Neural cell (in vitro differentiated cells): ENCODE results near the gene ALDH2. TPM values are rescaled to one million over a fixed set of nuclear protein-coding genes. Genes with fewer than 3 reads are reported as not detected.

Experiments
- H2AFZ ChIP-seq: fragments of 200-600, 300-800 bp; sonication (generic), shearing (Covaris generic); 2 replicates; pipeline ENCODE4 v1.6.0; 2014; ENCODE audit warnings: low read depth, mild to moderate bottlenecking, antibody characterized with exemption, low read length, moderate library complexity
- H3F3A ChIP-seq: fragments of 200-600 bp; shearing (Covaris generic); 2 replicates; pipeline ENCODE4 v1.6.1; 2016; ENCODE audit warnings: mild to moderate bottlenecking, moderate library complexity, mixed read lengths, antibody characterized with exemption, low read length; ENCODE audit not compliant: insufficient read depth, poor library complexity, severe bottlenecking
- H3K27ac ChIP-seq: fragments of 200-600, 300-800 bp; sonication (generic), shearing (Covaris generic); 2 replicates; pipeline ENCODE4 v1.5.1; 2014; ENCODE audit warnings: mild to moderate bottlenecking, low read length, moderate library complexity
- H3K27me3 ChIP-seq: fragments of 300-800, 200-600 bp; sonication (generic), shearing (Covaris generic); 2 replicates; pipeline ENCODE4 v1.6.0; 2014; ENCODE audit warnings: mild to moderate bottlenecking, low read depth, low read length, moderate library complexity; ENCODE audit not compliant: insufficient read depth
- H3K36me3 ChIP-seq: fragments of 300-800, 200-600 bp; sonication (generic), shearing (Covaris generic); 2 replicates; pipeline ENCODE4 v1.5.1; 2014; ENCODE audit warnings: mild to moderate bottlenecking, antibody characterized with exemption, low read length, moderate library complexity; ENCODE audit not compliant: insufficient read depth
- H3K4me2 ChIP-seq: fragments of 300-800, 200-600 bp; sonication (generic), shearing (Covaris generic); 2 replicates; pipeline ENCODE4 v1.6.0; 2014; ENCODE audit warnings: mild to moderate bottlenecking, low read length
- H3K4me3 ChIP-seq: fragments of 300-800, 200-600 bp; sonication (generic), shearing (Covaris generic); 2 replicates; pipeline ENCODE4 v1.5.1; 2014; ENCODE audit warnings: mild to moderate bottlenecking, low read length, moderate library complexity
- H3K79me2 ChIP-seq: fragments of 200-600 bp; shearing (Covaris generic); replicated peaks from 2 replicates; pipeline ENCODE4 v1.6.0; 2014; ENCODE audit warnings: mild to moderate bottlenecking, low read length, moderate library complexity; ENCODE audit not compliant: insufficient read depth
- H3K9ac ChIP-seq: fragments of 300-800, 200-600 bp; sonication (generic), shearing (Covaris generic); 2 replicates; pipeline ENCODE4 v1.6.1; 2016; ENCODE audit warnings: mild to moderate bottlenecking, low read length, mixed read lengths
- H3K9me2 ChIP-seq: fragments of 200-600 bp; shearing (Covaris generic); 2 replicates; pipeline ENCODE4 v1.6.1; 2016; ENCODE audit warnings: mild to moderate bottlenecking, low read length, mixed read lengths; ENCODE audit not compliant: insufficient read depth
- H3K9me3 ChIP-seq: fragments of 200-600, 300-800 bp; sonication (generic), shearing (Covaris generic); 2 replicates; pipeline ENCODE4 v1.6.1; 2016; ENCODE audit warnings: mild to moderate bottlenecking, mixed run types, low read length, moderate library complexity, mixed read lengths
- H4K20me1 ChIP-seq: fragments of 200-600 bp; shearing (Covaris generic); 2 replicates; pipeline ENCODE4 v1.6.1; 2016; ENCODE audit warnings: mild to moderate bottlenecking, mixed run types; ENCODE audit not compliant: insufficient read depth
- EP300 ChIP-seq: fragments of 450-650 bp; conservative IDR thresholded peaks from 2 replicates; pipeline ENCODE4 v1.6.1; 2014; ENCODE audit warnings: antibody characterized with exemption, mild to moderate bottlenecking, moderate library complexity; ENCODE audit not compliant: poor library complexity, severe bottlenecking
- MXI1 ChIP-seq: fragments of 450-650 bp; conservative IDR thresholded peaks from 2 replicates; pipeline ENCODE4 v1.6.1; 2014; ENCODE audit warnings: antibody characterized with exemption, mild to moderate bottlenecking; ENCODE audit not compliant: poor library complexity, severe bottlenecking
- RAD21 ChIP-seq: fragments of 450-650 bp; conservative IDR thresholded peaks from 2 replicates; pipeline ENCODE4 v1.6.1; 2014; ENCODE audit warnings: antibody characterized with exemption, mild to moderate bottlenecking, moderate library complexity
- SMC3 ChIP-seq: fragments of 450-650 bp; conservative IDR thresholded peaks from 2 replicates; pipeline ENCODE4 v1.6.1; 2014; ENCODE audit warnings: antibody characterized with exemption, mild to moderate bottlenecking, moderate library complexity; ENCODE audit not compliant: poor library complexity
- TAF1 ChIP-seq: IDR thresholded peaks from 2 replicates; pipeline ENCODE4 v1.6.1; 2012; ENCODE audit warnings: low read depth
- polyA plus RNA-seq: library from polyadenylated mRNA; depleted of rRNA; stranded (reverse); fragments of >200 nt; gene quantifications from 2 replicates; pipeline ENCODE4 v1.2.3, GENCODE V29; 2014
- TF ChIP-seq, protein P1 (sequence below): IDR thresholded peaks from 2 replicates; pipeline ENCODE4 v1.6.1; 2012; ENCODE audit warnings: borderline replicate concordance
- TF ChIP-seq, protein P2 (sequence below): fragments of 450-650 bp; IDR thresholded peaks from 2 replicates; pipeline ENCODE4 v1.5.1; 2014; ENCODE audit warnings: antibody characterized with exemption, mild to moderate bottlenecking, moderate library complexity; ENCODE audit not compliant: poor library complexity, severe bottlenecking

ALDH2 gene
- polyA plus RNA-seq, 1 donor from 2014 or later, result 64.3 TPM

DNA sequence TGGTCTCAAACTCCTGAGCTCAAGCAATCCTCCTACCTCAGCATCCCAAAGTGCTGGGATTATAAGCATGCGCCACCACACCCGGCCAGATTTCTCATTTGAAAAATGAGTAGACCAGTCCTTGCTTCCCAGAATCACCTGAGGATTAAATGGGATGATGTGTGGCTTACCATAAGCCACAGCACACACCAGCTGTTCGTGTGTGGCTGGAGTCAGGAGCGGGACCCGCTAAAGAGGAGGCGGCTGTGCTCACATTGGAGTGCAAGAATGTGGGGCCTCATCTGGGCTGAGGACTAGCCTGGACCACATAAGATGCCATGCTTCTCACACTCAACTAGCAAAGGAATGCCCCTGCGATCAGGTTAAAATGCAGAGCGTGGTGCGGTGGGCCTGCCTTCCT is 6.7 kb upstream of the ALDH2 start:
- no peaks in the 10 kb centered on the region for H3K27me3 ChIP-seq
- no peaks in the 10 kb centered on the region for H3K9me3 ChIP-seq
- no peaks in the 10 kb centered on the region for H3K36me3 ChIP-seq
- no peak overlapping the region for H3K4me2 ChIP-seq
- H3K27ac ChIP-seq, result no peak overlapping the region
- H3K4me3 ChIP-seq, result no peak overlapping the region
- no peaks in the 10 kb centered on the region for H3K9me2 ChIP-seq
- TF ChIP-seq TAF1 (no peak), EP300 (no peak), MXI1 (no peak), RAD21 (no peak), SMC3 (no peak)
- TF ChIP-seq, protein P1, sequence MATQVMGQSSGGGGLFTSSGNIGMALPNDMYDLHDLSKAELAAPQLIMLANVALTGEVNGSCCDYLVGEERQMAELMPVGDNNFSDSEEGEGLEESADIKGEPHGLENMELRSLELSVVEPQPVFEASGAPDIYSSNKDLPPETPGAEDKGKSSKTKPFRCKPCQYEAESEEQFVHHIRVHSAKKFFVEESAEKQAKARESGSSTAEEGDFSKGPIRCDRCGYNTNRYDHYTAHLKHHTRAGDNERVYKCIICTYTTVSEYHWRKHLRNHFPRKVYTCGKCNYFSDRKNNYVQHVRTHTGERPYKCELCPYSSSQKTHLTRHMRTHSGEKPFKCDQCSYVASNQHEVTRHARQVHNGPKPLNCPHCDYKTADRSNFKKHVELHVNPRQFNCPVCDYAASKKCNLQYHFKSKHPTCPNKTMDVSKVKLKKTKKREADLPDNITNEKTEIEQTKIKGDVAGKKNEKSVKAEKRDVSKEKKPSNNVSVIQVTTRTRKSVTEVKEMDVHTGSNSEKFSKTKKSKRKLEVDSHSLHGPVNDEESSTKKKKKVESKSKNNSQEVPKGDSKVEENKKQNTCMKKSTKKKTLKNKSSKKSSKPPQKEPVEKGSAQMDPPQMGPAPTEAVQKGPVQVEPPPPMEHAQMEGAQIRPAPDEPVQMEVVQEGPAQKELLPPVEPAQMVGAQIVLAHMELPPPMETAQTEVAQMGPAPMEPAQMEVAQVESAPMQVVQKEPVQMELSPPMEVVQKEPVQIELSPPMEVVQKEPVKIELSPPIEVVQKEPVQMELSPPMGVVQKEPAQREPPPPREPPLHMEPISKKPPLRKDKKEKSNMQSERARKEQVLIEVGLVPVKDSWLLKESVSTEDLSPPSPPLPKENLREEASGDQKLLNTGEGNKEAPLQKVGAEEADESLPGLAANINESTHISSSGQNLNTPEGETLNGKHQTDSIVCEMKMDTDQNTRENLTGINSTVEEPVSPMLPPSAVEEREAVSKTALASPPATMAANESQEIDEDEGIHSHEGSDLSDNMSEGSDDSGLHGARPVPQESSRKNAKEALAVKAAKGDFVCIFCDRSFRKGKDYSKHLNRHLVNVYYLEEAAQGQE, result no peak
- TF ChIP-seq, protein P2, sequence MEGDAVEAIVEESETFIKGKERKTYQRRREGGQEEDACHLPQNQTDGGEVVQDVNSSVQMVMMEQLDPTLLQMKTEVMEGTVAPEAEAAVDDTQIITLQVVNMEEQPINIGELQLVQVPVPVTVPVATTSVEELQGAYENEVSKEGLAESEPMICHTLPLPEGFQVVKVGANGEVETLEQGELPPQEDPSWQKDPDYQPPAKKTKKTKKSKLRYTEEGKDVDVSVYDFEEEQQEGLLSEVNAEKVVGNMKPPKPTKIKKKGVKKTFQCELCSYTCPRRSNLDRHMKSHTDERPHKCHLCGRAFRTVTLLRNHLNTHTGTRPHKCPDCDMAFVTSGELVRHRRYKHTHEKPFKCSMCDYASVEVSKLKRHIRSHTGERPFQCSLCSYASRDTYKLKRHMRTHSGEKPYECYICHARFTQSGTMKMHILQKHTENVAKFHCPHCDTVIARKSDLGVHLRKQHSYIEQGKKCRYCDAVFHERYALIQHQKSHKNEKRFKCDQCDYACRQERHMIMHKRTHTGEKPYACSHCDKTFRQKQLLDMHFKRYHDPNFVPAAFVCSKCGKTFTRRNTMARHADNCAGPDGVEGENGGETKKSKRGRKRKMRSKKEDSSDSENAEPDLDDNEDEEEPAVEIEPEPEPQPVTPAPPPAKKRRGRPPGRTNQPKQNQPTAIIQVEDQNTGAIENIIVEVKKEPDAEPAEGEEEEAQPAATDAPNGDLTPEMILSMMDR, result no peak
- no peak overlapping the region for H2AFZ ChIP-seq
- H3K79me2 ChIP-seq, result no peaks in the 10 kb centered on the region
- no peaks in the 10 kb centered on the region for H3F3A ChIP-seq
- no peak overlapping the region for H3K9ac ChIP-seq
- H4K20me1 ChIP-seq, result no peaks in the 10 kb centered on the region

DNA sequence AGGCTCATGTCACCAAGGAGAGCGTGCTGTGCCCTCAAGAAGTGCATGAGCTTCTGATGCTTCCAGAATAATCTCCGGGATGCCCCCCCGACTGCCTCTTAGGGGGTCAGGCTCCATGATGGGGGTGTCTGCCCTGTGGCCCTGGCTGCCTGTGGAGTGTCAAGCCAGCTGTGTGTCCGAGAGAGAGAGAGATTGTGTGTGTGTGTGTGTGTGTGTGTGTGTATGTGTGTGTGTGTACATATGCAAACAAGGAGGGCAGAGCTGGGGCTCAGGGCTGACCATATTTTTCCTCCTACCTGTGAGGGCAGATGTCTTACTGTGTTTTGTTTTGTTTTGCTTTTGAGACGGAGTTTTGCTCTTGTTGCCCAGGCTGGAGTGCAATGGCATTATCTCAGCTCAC is 5.6 kb upstream of the ALDH2 start:
- Histone ChIP-seq H3K9ac (no peak overlapping the region), H3K4me3 (no peak overlapping the region), H3K79me2 (no peaks in the 10 kb centered on the region), H3K27me3 (no peaks in the 10 kb centered on the region), H3K4me2 (no peak overlapping the region), H3K27ac (no peak overlapping the region), H3K36me3 (no peaks in the 10 kb centered on the region), H3F3A (no peaks in the 10 kb centered on the region), H4K20me1 (no peaks in the 10 kb centered on the region), H3K9me2 (no peaks in the 10 kb centered on the region), H2AFZ (no peak overlapping the region), H3K9me3 (no peaks in the 10 kb centered on the region)
- TF ChIP-seq, protein P2, result no peak
- TF ChIP-seq SMC3 (no peak), TAF1 (no peak), RAD21 (no peak)
- TF ChIP-seq, protein P1, result no peak
